K562 (cell line): ENCODE results near the gene N4BP3. TPM values are rescaled to one million over a fixed set of nuclear protein-coding genes. Genes with fewer than 3 reads are reported as not detected.
A peak's percentile ranks its signal among the peaks of the same experiment; 100 is the strongest.

ENCODE experiments used
- CBFB ChIP-seq: sonication (generic); formaldehyde crosslinking; IDR thresholded peaks from 2 replicates; pipeline ENCODE4 v1.4.0; 2020; ENCODE audit warnings: mild to moderate bottlenecking, missing genetic modification reagents
- CXXC5 ChIP-seq: fragments of 250-450 bp; sonication (Bioruptor Pico); IDR thresholded peaks from 2 replicates; pipeline ENCODE4 v1.8.0; 2022; ENCODE audit warnings: inconsistent platforms, mild to moderate bottlenecking, moderate library complexity
- ESRRA ChIP-seq: fragments of 450-650 bp; IDR thresholded peaks from 2 replicates; pipeline ENCODE4 v1.6.1; 2014; ENCODE audit warnings: low read depth, mild to moderate bottlenecking, moderate library complexity, borderline replicate concordance
- ESRRB ChIP-seq: fragments of 250-450 bp; sonication (Bioruptor Pico); IDR thresholded peaks from 2 replicates; pipeline ENCODE4 v1.5.0; 2020; ENCODE audit warnings: mild to moderate bottlenecking, moderate library complexity, borderline replicate concordance
- FOXK2 ChIP-seq, 2 experiments: fragments of 450-650 bp; IDR thresholded peaks in 1 of 2; conservative IDR thresholded peaks in 1 of 2; 2 replicates each; pipeline ENCODE4 v1.6.1; 2016; ENCODE audit warnings: low read depth in 2 of 2, mild to moderate bottlenecking in 1 of 2
- HDAC1 ChIP-seq, 2 experiments: fragments of 450-650 bp; IDR thresholded peaks; 2 replicates each; pipeline ENCODE4 v1.6.1; 2016 to 2017; ENCODE audit warnings: inconsistent platforms in 1 of 2, mild to moderate bottlenecking in 1 of 2, moderate library complexity in 1 of 2
- JUND ChIP-seq, 2 experiments: IDR thresholded peaks; 2 replicates in 1 of 2; 3 replicates in 1 of 2; pipeline ENCODE4 v1.6.1; 2011; ENCODE audit warnings: borderline replicate concordance in 2 of 2, low read depth in 2 of 2, low read length in 2 of 2, improper control_type of control experiment in 1 of 2, missing biosample characterization in 1 of 2, missing genetic modification characterization in 1 of 2, missing genetic modification reagents in 1 of 2
- NEUROD1 ChIP-seq: fragments of 150-350 bp; IDR thresholded peaks from 2 replicates; pipeline ENCODE4 v1.6.1; 2014; ENCODE audit warnings: borderline replicate concordance, low read length, low read depth; ENCODE audit not compliant: partially characterized antibody
- PRMT5 ChIP-seq: sonication (generic); formaldehyde crosslinking; IDR thresholded peaks from 2 replicates; pipeline ENCODE4 v1.5.0; 2020; ENCODE audit warnings: missing genetic modification reagents
- RB1 ChIP-seq: fragments of 450-650 bp; IDR thresholded peaks from 2 replicates; pipeline ENCODE4 v1.6.1; 2017; ENCODE audit warnings: low read depth, mild to moderate bottlenecking
- SRSF7 ChIP-seq: fragments of 200-400 bp; formaldehyde crosslinking; optimal IDR thresholded peaks from 2 replicates; pipeline ENCODE3; 2017; ENCODE audit warnings: mild to moderate bottlenecking, low read depth, low read length
- ZNF507 ChIP-seq: conservative IDR thresholded peaks from 2 replicates; pipeline ENCODE4 v1.6.1; 2017; ENCODE audit warnings: missing genetic modification characterization, missing compliant biosample characterization
- ZNF584 ChIP-seq: fragments of 200-800 bp; sonication (Bioruptor generic); IDR thresholded peaks from 2 replicates; pipeline ENCODE4 v1.6.1; 2016; ENCODE audit warnings: low read depth, mild to moderate bottlenecking, missing genetic modification characterization, missing compliant biosample characterization
- polyA plus RNA-seq, 8 experiments: library from polyadenylated mRNA; depleted of rRNA in 4 of 8; stranded (reverse) in 5 of 8; unstranded in 3 of 8; fragments of >200 nt; fragmentation: Nextera tagmentation in 2 of 8; fragmentation: Illumina TruSeq in 1 of 8; extraction: Ambion mirVana in 2 of 8; extraction: Trizol in 1 of 8; gene quantifications; 2 replicates each; pipeline versions ENCODE4 v1.2.1 to v1.2.3, GENCODE V29; 2011 to 2014; ENCODE audit warnings: inconsistent platforms in 1 of 8, missing spikeins in 1 of 8
- total RNA-seq, 7 experiments: library from RNA; depleted of rRNA in 6 of 7; stranded (reverse); fragments of >200 nt in 6 of 7; fragmentation: Illumina TruSeq in 2 of 7; extraction: Trizol in 2 of 7; gene quantifications; 2 replicates each; pipeline versions ENCODE4 v1.2.1 to v1.2.3, GENCODE V29; 2011 to 2021; ENCODE audit warnings: low replicate concordance in 1 of 7
- TF ChIP-seq, protein P1 (sequence below): fragments of 200-600 bp; sonication (generic); IDR thresholded peaks from one replicate; pipeline ENCODE4 v1.6.1; 2012; ENCODE audit warnings: mild to moderate bottlenecking, low read depth, low read length, inconsistent platforms
- TF ChIP-seq, protein P2 (sequence below): fragments of 450-650 bp; IDR thresholded peaks from 2 replicates; pipeline ENCODE4 v1.6.1; 2016

The N4BP3 gene
- total and polyA plus RNA-seq, 9 of the 15 experiments (the other 6 are each of a cell fraction or from before 2014, with no cell fraction given), result 0.06 to 7.0 (median 2.4) TPM

DNA sequence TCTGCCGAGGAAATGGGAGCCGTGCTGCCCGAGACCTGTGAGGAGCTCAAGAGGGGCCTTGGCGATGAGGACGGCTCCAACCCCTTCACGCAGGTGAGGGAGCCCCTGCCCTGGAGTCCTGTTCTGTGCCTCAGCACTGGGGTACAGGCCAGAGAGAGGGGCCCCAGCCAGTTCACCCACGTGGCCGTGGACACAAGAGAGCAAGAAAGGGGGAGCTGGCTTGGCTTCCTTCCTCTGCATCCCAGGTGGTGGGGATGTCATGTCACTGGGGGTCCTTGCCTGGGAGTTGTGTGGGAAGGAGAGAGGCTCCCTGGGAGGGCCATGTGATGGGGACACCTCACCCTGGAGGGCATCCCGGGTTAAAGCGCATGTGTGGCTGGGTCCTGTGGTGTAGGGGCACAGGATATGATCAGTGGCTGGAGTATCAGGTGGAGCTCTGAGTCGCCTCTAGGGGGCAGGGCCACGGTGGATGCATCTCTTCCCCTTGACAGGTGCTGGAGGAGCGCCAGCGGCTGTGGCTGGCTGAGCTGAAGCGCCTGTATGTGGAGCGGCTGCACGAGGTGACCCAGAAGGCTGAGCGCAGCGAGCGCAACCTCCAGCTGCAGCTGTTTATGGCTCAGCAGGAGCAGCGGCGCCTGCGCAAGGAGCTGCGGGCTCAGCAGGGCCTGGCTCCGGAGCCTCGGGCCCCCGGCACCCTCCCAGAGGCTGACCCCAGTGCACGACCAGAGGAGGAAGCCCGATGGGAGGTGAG, 7.5 kb downstream of the N4BP3 start (continued):
- TF ChIP-seq, protein P1, sequence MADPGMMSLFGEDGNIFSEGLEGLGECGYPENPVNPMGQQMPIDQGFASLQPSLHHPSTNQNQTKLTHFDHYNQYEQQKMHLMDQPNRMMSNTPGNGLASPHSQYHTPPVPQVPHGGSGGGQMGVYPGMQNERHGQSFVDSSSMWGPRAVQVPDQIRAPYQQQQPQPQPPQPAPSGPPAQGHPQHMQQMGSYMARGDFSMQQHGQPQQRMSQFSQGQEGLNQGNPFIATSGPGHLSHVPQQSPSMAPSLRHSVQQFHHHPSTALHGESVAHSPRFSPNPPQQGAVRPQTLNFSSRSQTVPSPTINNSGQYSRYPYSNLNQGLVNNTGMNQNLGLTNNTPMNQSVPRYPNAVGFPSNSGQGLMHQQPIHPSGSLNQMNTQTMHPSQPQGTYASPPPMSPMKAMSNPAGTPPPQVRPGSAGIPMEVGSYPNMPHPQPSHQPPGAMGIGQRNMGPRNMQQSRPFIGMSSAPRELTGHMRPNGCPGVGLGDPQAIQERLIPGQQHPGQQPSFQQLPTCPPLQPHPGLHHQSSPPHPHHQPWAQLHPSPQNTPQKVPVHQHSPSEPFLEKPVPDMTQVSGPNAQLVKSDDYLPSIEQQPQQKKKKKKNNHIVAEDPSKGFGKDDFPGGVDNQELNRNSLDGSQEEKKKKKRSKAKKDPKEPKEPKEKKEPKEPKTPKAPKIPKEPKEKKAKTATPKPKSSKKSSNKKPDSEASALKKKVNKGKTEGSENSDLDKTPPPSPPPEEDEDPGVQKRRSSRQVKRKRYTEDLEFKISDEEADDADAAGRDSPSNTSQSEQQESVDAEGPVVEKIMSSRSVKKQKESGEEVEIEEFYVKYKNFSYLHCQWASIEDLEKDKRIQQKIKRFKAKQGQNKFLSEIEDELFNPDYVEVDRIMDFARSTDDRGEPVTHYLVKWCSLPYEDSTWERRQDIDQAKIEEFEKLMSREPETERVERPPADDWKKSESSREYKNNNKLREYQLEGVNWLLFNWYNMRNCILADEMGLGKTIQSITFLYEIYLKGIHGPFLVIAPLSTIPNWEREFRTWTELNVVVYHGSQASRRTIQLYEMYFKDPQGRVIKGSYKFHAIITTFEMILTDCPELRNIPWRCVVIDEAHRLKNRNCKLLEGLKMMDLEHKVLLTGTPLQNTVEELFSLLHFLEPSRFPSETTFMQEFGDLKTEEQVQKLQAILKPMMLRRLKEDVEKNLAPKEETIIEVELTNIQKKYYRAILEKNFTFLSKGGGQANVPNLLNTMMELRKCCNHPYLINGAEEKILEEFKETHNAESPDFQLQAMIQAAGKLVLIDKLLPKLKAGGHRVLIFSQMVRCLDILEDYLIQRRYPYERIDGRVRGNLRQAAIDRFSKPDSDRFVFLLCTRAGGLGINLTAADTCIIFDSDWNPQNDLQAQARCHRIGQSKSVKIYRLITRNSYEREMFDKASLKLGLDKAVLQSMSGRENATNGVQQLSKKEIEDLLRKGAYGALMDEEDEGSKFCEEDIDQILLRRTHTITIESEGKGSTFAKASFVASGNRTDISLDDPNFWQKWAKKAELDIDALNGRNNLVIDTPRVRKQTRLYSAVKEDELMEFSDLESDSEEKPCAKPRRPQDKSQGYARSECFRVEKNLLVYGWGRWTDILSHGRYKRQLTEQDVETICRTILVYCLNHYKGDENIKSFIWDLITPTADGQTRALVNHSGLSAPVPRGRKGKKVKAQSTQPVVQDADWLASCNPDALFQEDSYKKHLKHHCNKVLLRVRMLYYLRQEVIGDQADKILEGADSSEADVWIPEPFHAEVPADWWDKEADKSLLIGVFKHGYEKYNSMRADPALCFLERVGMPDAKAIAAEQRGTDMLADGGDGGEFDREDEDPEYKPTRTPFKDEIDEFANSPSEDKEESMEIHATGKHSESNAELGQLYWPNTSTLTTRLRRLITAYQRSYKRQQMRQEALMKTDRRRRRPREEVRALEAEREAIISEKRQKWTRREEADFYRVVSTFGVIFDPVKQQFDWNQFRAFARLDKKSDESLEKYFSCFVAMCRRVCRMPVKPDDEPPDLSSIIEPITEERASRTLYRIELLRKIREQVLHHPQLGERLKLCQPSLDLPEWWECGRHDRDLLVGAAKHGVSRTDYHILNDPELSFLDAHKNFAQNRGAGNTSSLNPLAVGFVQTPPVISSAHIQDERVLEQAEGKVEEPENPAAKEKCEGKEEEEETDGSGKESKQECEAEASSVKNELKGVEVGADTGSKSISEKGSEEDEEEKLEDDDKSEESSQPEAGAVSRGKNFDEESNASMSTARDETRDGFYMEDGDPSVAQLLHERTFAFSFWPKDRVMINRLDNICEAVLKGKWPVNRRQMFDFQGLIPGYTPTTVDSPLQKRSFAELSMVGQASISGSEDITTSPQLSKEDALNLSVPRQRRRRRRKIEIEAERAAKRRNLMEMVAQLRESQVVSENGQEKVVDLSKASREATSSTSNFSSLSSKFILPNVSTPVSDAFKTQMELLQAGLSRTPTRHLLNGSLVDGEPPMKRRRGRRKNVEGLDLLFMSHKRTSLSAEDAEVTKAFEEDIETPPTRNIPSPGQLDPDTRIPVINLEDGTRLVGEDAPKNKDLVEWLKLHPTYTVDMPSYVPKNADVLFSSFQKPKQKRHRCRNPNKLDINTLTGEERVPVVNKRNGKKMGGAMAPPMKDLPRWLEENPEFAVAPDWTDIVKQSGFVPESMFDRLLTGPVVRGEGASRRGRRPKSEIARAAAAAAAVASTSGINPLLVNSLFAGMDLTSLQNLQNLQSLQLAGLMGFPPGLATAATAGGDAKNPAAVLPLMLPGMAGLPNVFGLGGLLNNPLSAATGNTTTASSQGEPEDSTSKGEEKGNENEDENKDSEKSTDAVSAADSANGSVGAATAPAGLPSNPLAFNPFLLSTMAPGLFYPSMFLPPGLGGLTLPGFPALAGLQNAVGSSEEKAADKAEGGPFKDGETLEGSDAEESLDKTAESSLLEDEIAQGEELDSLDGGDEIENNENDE, result no peak
- peak; percentile 76 for TF ChIP-seq CXXC5
- TF ChIP-seq JUND (IDR thresholded peaks at IDR 0.05; ENCODE audit: borderline replicate concordance, low read depth, low read length), result peak; percentile 50
- no peak; the same call in 2 of the 3 replicates for TF ChIP-seq JUND (tag; IDR thresholded peaks at IDR 0.05; ENCODE audit: borderline replicate concordance, low read depth, low read length)
- no peak for TF ChIP-seq ZNF584
- TF ChIP-seq SRSF7, result no peak
- TF ChIP-seq NEUROD1, result peak; percentile 17
- TF ChIP-seq ESRRB (CRISPR knock-in tag), result no peak
- TF ChIP-seq ESRRA, result peak; percentile 28; the same call in 1 of the 2 replicates
- TF ChIP-seq, protein P2, sequence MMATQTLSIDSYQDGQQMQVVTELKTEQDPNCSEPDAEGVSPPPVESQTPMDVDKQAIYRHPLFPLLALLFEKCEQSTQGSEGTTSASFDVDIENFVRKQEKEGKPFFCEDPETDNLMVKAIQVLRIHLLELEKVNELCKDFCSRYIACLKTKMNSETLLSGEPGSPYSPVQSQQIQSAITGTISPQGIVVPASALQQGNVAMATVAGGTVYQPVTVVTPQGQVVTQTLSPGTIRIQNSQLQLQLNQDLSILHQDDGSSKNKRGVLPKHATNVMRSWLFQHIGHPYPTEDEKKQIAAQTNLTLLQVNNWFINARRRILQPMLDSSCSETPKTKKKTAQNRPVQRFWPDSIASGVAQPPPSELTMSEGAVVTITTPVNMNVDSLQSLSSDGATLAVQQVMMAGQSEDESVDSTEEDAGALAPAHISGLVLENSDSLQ, result peak; percentile 89
- peak in 1 of 2 experiments; percentile 72; a peak in 1 of 4 replicates for TF ChIP-seq HDAC1 (IDR thresholded peaks at IDR 0.05)
- TF ChIP-seq PRMT5 (CRISPR knock-in tag), result no peak
- peak; percentile 59; the same call in 1 of the 2 replicates for TF ChIP-seq RB1
- no peak for TF ChIP-seq ZNF507
- TF ChIP-seq FOXK2 (conservative IDR thresholded peaks at IDR 0.05 in 1 of 2, IDR thresholded peaks at IDR 0.05 in 1 of 2; ENCODE audit: low read depth in 2 of 2), result peak; percentile 74 to 77; a peak in 3 of 4 replicates
- TF ChIP-seq CBFB (CRISPR knock-in tag), result peak; percentile 68; the same call in 1 of the 2 replicates
